ENCODE results near the gene ALDH1B1.

ALDH1B1 gene

GRCh38 chr9:38380872-38381534 lies 11.5 kb upstream of the ALDH1B1 start:
- Histone ChIP-seq H2AFZ (ENCODE audit: low read depth, low read length) (no peak overlapping the region), H3K9ac (ENCODE audit: low read depth, low read length) (no peak overlapping the region), H3K9me3 (ENCODE audit: insufficient read depth, low read length, severe bottlenecking) (peaks cover 11% of the 10 kb centered on the region), H3K4me2 (ENCODE audit: insufficient read depth, low read length) (no peak overlapping the region), H3K79me2 (ENCODE audit: insufficient read depth, low read length) (no peaks in the 10 kb centered on the region), H3K27me3 (ENCODE audit: insufficient read depth, low read length, poor library complexity) (no peaks in the 10 kb centered on the region), H3K4me3 (ENCODE audit: low read depth in 1 of 2, low read length in 2 of 2) (no peak overlapping the region), H3K36me3 (ENCODE audit: insufficient read depth, low read length) (no peaks in the 10 kb centered on the region), H4K20me1 (ENCODE audit: insufficient read depth, low read length) (no peaks in the 10 kb centered on the region), H3K27ac (ENCODE audit: low read length) (no peak overlapping the region), H3K4me1 (ENCODE audit: insufficient read depth, low read length) (no peaks in the 10 kb centered on the region)
- ATAC-seq (ENCODE audit: insufficient read depth, low read depth) (no peak), DNase-seq (no peak)
- no peak for TF ChIP-seq EZH2 (IDR thresholded peaks at IDR 0.05; ENCODE audit: borderline replicate concordance, low read depth, low read length, severe bottlenecking)
- no peak for TF ChIP-seq CTCF (IDR thresholded peaks at IDR 0.05; ENCODE audit: borderline replicate concordance, extremely low read depth, low read length, poor library complexity, severe bottlenecking)

- Histone ChIP-seq H3K4me1 (ENCODE audit: insufficient read depth, low read length) (no peaks in the 10 kb centered on the region), H4K20me1 (ENCODE audit: insufficient read depth, low read length) (no peaks in the 10 kb centered on the region), H3K36me3 (ENCODE audit: insufficient read depth, low read length) (no peaks in the 10 kb centered on the region), H3K9ac (ENCODE audit: low read depth, low read length) (no peak overlapping the region), H3K4me2 (ENCODE audit: insufficient read depth, low read length) (no peak overlapping the region), H3K27ac (ENCODE audit: low read length) (no peak overlapping the region), H3K79me2 (ENCODE audit: insufficient read depth, low read length) (no peaks in the 10 kb centered on the region), H3K27me3 (ENCODE audit: insufficient read depth, low read length, poor library complexity) (no peaks in the 10 kb centered on the region), H3K4me3 (ENCODE audit: low read depth in 1 of 2, low read length in 2 of 2) (no peak overlapping the region), H2AFZ (ENCODE audit: low read depth, low read length) (no peak overlapping the region), H3K9me3 (ENCODE audit: insufficient read depth, low read length, severe bottlenecking) (peaks cover 14% of the 10 kb centered on the region)
- DNase-seq, result no peak
- TF ChIP-seq EZH2 (IDR thresholded peaks at IDR 0.05; ENCODE audit: borderline replicate concordance, low read depth, low read length, severe bottlenecking) (no peak), CTCF (IDR thresholded peaks at IDR 0.05; ENCODE audit: borderline replicate concordance, extremely low read depth, low read length, poor library complexity, severe bottlenecking) (no peak)
- no peak for ATAC-seq (ENCODE audit: insufficient read depth, low read depth)
These were observed 10.4 kb upstream of the ALDH1B1 start for GRCh38 chr9:38382141-38382540.

- ATAC-seq (ENCODE audit: insufficient read depth, low read depth) (no peak), DNase-seq (no peak)
- Histone ChIP-seq H4K20me1 (ENCODE audit: insufficient read depth, low read length) (no peaks in the 10 kb centered on the region), H3K4me2 (ENCODE audit: insufficient read depth, low read length) (no peak overlapping the region), H3K36me3 (ENCODE audit: insufficient read depth, low read length) (no peaks in the 10 kb centered on the region), H3K27me3 (ENCODE audit: insufficient read depth, low read length, poor library complexity) (no peaks in the 10 kb centered on the region), H3K9me3 (ENCODE audit: insufficient read depth, low read length, severe bottlenecking) (peaks cover 14% of the 10 kb centered on the region), H3K9ac (ENCODE audit: low read depth, low read length) (no peak overlapping the region), H3K79me2 (ENCODE audit: insufficient read depth, low read length) (no peaks in the 10 kb centered on the region), H3K27ac (ENCODE audit: low read length) (no peak overlapping the region), H2AFZ (ENCODE audit: low read depth, low read length) (no peak overlapping the region), H3K4me3 (ENCODE audit: low read depth in 1 of 2, low read length in 2 of 2) (no peak overlapping the region), H3K4me1 (ENCODE audit: insufficient read depth, low read length) (no peaks in the 10 kb centered on the region)
- TF ChIP-seq EZH2 (IDR thresholded peaks at IDR 0.05; ENCODE audit: borderline replicate concordance, low read depth, low read length, severe bottlenecking), result no peak
- TF ChIP-seq CTCF (IDR thresholded peaks at IDR 0.05; ENCODE audit: borderline replicate concordance, extremely low read depth, low read length, poor library complexity, severe bottlenecking), result no peak
These were observed 7.3 kb upstream of the ALDH1B1 start for GRCh38 chr9:38384990-38385848.

All from DND-41 (cell line).